Gastrocnemius medialis (tissue), 4 donors: Measurements from ENCODE around the gene CHRNB4. TPM values are rescaled to one million over a fixed set of nuclear protein-coding genes. Genes with fewer than 3 reads are reported as not detected.

Experiments
- ATAC-seq, 2 donors: fragments of 150-250 bp; one replicate each; pipeline ENCODE4 v1.9.1; 2016
- DNase-seq, 2 donors: peaks; one replicate each; pipeline ENCODE4 v3.0.0-alpha.2; 2019
- H3K27ac ChIP-seq, 4 donors: fragments of 200-600 bp; sonication (generic); 1 replicate in 1 of 4; 2 replicates in 3 of 4; pipeline ENCODE4 v1.5.1; 2016 to 2018; ENCODE audit warnings: mild to moderate bottlenecking in 2 of 4, moderate library complexity in 1 of 4
- H3K27me3 ChIP-seq, 3 donors: fragments of 200-600 bp; sonication (generic) in 2 of 3; 1 replicate in 1 of 3; 2 replicates in 2 of 3; pipeline versions ENCODE4 v1.5.1 to v1.6.0; 2016 to 2019; ENCODE audit warnings: mild to moderate bottlenecking in 1 of 3, moderate library complexity in 1 of 3
- H3K36me3 ChIP-seq, 2 donors: fragments of 200-600 bp; sonication (generic) in 1 of 2; one replicate each; pipeline ENCODE4 v1.5.1; 2017 to 2018
- H3K4me1 ChIP-seq, 2 donors: fragments of 200-600 bp; sonication (generic) in 1 of 2; one replicate each; pipeline ENCODE4 v1.5.1; 2016 to 2017; ENCODE audit warnings: mild to moderate bottlenecking in 2 of 2
- H3K4me3 ChIP-seq, 4 donors: fragments of 200-600 bp; sonication (generic) in 3 of 4; 1 replicate in 1 of 4; 2 replicates in 3 of 4; pipeline ENCODE4 v1.5.1; 2016 to 2019; ENCODE audit warnings: mild to moderate bottlenecking in 2 of 4
- H3K9me3 ChIP-seq, 3 donors: fragments of 200-600 bp; sonication (generic) in 2 of 3; 1 replicate in 1 of 3; 2 replicates in 2 of 3; pipeline ENCODE4 v1.5.1; 2016 to 2019
- POLR2A ChIP-seq, 2 donors: fragments of 450-650 bp; IDR thresholded peaks; one replicate each; pipeline ENCODE4 v1.6.1; 2017; ENCODE audit warnings: antibody characterized with exemption in 2 of 2, mild to moderate bottlenecking in 2 of 2, moderate library complexity in 2 of 2
- in situ Hi-C, 4 donors: fragments of 200-750 bp; cut with MboI; loops; one replicate each; pipeline versions ENCODE4 v1.15.0 to v1.8.0; 2017; ENCODE audit warnings: low sequenced_read_pairs in 4 of 4
- intact Hi-C: fragments of 100-400 bp; cut with DNase I; formaldehyde crosslinking; loops from one replicate; pipeline ENCODE4 v1.15.1; 2023; ENCODE audit warnings: low total_unique reads
- total RNA-seq, 4 donors: library from RNA; depleted of rRNA; stranded (reverse); fragments of >200 nt; gene quantifications; one replicate each; pipeline versions ENCODE4 v1.1.0 to v1.2.3, GENCODE V29; 2016
- TF ChIP-seq, protein P1 (sequence below), 5 experiments: fragments of 450-650 bp in 3 of 5; fragments of 200-600 bp in 2 of 5; sonication (generic) in 2 of 5; IDR thresholded peaks in 4 of 5; conservative IDR thresholded peaks in 1 of 5; 1 replicate in 4 of 5; 2 replicates in 1 of 5; pipeline ENCODE4 v1.5.1; 2016 to 2019; ENCODE audit warnings: antibody characterized with exemption in 5 of 5, mild to moderate bottlenecking in 3 of 5, moderate library complexity in 3 of 5

CHRNB4 gene
- total RNA-seq, 4 donors from 2014 or later: not detected

DNA sequence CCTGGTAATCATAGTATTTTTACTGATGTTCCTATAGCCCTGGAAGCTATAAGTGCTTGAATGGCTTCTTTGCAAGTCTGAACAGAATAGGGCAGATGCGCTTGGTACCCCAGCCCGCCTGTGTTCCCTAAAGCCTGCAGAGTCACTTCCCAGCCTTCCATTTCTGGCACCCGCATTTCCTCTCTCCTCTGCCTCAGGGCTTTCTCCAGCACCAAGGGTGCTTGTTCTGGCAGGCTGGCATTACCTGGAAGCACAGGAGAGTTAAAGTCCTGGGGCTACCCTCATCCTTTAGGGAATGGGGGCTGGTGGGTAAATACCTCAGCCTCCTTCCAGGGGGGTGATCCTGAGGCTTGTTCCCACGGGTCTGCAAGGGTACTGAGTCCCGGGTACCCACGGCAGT, 12.8 kb downstream of the CHRNB4 start:
- Histone ChIP-seq H3K4me3 (no peak overlapping the region), H3K36me3 (no peaks in the 10 kb centered on the region), H3K27me3 (peaks cover 0 to 11% (median 0%) of the 10 kb centered on the region in 3 donors), H3K9me3 (peaks cover 0 to 2% (median 0%) of the 10 kb centered on the region in 3 donors), H3K27ac (no peak overlapping the region), H3K4me1 (no peaks in the 10 kb centered on the region)
- TF ChIP-seq, protein P1, sequence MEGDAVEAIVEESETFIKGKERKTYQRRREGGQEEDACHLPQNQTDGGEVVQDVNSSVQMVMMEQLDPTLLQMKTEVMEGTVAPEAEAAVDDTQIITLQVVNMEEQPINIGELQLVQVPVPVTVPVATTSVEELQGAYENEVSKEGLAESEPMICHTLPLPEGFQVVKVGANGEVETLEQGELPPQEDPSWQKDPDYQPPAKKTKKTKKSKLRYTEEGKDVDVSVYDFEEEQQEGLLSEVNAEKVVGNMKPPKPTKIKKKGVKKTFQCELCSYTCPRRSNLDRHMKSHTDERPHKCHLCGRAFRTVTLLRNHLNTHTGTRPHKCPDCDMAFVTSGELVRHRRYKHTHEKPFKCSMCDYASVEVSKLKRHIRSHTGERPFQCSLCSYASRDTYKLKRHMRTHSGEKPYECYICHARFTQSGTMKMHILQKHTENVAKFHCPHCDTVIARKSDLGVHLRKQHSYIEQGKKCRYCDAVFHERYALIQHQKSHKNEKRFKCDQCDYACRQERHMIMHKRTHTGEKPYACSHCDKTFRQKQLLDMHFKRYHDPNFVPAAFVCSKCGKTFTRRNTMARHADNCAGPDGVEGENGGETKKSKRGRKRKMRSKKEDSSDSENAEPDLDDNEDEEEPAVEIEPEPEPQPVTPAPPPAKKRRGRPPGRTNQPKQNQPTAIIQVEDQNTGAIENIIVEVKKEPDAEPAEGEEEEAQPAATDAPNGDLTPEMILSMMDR (IDR thresholded peaks at IDR 0.05 in 4 of 5, conservative IDR thresholded peaks at IDR 0.05 in 1 of 5): no peak
- no peak for TF ChIP-seq POLR2A (IDR thresholded peaks at IDR 0.05)
- DNase-seq (no peak), ATAC-seq (no peak)
- intact Hi-C loops: no loop called here
- in situ Hi-C loops: loop anchor here in 2 of 4 donors (10.0 to 25.0 kb wide), 2 partner anchors 67 to 559 kb away; no protein-coding TSS in a partner anchor

DNA sequence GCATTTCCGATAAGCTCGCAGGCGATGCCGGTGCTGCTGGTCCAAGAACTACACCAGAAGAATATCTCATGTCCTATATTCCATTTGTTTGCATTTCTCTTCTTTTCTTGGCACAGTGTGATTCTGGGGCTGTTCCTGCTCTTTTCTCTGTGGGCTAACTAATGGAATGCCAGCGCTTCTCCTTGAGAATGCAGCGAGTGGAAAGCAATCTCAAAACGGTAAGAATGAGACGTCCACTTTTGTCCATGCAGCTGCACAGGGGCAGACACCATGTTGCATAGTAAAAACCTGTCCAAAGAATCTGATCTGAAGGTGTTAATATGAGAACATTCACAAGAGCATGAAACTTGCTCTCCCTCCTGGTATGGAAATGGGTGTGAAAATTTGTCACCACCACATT, 13.7 kb downstream of the CHRNB4 start:
- ATAC-seq (no peak), DNase-seq (no peak)
- no peak for TF ChIP-seq POLR2A (IDR thresholded peaks at IDR 0.05)
- TF ChIP-seq, protein P1 (IDR thresholded peaks at IDR 0.05 in 4 of 5, conservative IDR thresholded peaks at IDR 0.05 in 1 of 5): no peak
- Histone ChIP-seq H3K4me1 (no peaks in the 10 kb centered on the region), H3K27ac (no peak overlapping the region), H3K9me3 (no peaks in the 10 kb centered on the region), H3K36me3 (no peaks in the 10 kb centered on the region), H3K27me3 (peaks cover 1 to 12% (median 5%) of the 10 kb centered on the region in 3 donors), H3K4me3 (no peak overlapping the region)
- intact Hi-C loops: no loop called here
- in situ Hi-C loops: loop anchor here in 2 of 4 donors (10.0 to 25.0 kb wide), 2 partner anchors 67 to 560 kb away; no protein-coding TSS in a partner anchor

DNA sequence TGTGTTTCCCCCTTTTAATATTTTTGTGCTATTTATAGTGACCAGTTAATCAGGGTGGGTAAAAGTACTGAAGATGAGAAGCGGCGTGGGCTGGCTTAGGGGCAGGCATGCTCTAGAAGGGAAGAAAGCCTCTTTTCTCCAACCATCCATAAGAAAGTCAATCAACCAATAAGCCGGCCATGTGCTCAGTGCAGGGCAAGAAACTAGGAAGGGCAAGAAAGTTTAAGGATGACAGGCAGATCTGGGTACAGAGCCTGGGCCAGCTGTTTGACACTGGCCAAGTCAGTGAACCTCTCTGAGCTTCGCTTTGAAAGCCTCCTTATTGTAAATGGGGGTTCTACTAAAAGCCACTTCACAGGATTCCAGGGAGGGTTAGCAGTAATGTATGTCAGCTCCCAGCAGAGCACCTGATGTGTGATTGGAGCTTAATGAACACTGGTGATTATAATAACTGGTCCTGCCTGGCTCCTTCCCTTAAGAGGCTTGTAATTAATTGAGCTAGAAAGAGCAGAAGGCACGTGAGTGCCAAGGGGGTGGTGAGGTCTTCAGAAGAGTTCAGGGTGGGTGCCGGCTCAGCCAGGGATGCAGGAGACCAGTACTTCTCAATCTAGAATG, 14.5 kb downstream of the CHRNB4 start:
- DNase-seq: no peak
- Histone ChIP-seq H3K27ac (no peak overlapping the region), H3K4me3 (no peak overlapping the region), H3K4me1 (no peaks in the 10 kb centered on the region), H3K9me3 (no peaks in the 10 kb centered on the region), H3K36me3 (no peaks in the 10 kb centered on the region), H3K27me3 (peaks cover 10 to 20% (median 13%) of the 10 kb centered on the region in 3 donors)
- TF ChIP-seq, protein P1 (IDR thresholded peaks at IDR 0.05 in 4 of 5, conservative IDR thresholded peaks at IDR 0.05 in 1 of 5): no peak
- TF ChIP-seq POLR2A (IDR thresholded peaks at IDR 0.05): no peak
- no peak for ATAC-seq
- in situ Hi-C loops: loop anchor here in 2 of 4 donors (10.0 to 25.0 kb wide), 2 partner anchors 68 to 561 kb away; no protein-coding TSS in a partner anchor
- intact Hi-C loops: no loop called here

DNA sequence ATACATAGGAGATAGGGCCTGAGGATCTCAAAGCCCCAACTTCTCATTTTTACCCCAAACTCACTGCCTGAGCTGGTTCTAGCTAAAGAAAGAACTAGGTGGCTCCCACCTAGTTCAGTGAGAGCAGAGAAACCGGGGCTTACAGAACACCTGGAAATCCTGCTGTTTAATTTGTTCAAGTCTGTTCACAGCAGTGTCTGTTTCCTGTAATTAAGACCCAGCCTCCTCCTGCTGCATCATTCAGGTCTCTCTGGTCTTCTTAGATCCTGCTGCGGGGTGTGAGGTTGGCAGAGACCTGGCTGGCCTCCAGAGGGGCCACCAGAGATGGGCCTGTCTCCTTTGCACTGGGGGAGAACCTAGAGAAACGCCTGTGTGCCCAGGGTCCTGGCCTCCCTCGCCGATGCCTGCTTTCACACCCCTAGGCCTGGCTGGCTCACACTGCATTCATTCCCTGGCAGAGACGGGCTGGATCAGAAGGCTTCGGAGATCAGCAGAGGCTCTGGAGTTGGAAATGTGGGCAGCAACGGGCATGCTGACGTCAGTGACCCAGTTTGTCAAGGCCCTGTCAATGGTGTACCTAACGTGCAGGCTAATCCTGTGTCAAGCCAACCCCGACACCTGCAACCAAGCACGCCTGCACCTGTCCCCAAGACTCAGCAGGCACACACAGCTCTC, 15.3 kb downstream of the CHRNB4 start:
- Histone ChIP-seq H3K4me3 (no peak overlapping the region), H3K27me3 (peaks cover 16 to 27% (median 19%) of the 10 kb centered on the region in 3 donors), H3K9me3 (no peaks in the 10 kb centered on the region), H3K36me3 (no peaks in the 10 kb centered on the region), H3K4me1 (no peaks in the 10 kb centered on the region), H3K27ac (no peak overlapping the region)
- peak in 1 of 2 donors; percentile 21 for ATAC-seq
- TF ChIP-seq, protein P1 (IDR thresholded peaks at IDR 0.05 in 4 of 5, conservative IDR thresholded peaks at IDR 0.05 in 1 of 5): no peak
- TF ChIP-seq POLR2A (IDR thresholded peaks at IDR 0.05): no peak
- intact Hi-C loops: no loop called here
- DNase-seq: no peak
- in situ Hi-C loops: loop anchor here in 2 of 4 donors (10.0 to 25.0 kb wide), 2 partner anchors 69 to 562 kb away; no protein-coding TSS in a partner anchor
